Measurements from ENCODE around the gene TMTC1.

Gene TMTC1

GRCh38 chr12:29578070-29578469 lies 205.7 kb downstream of the TMTC1 start:
- no peak for DNase-seq (ENCODE audit: extremely low read depth, low read depth)
- TF ChIP-seq CTCF (IDR thresholded peaks at IDR 0.05; ENCODE audit: low read depth, low read length, missing control alignments) = no peak
- H3K4me3 ChIP-seq (replicated peaks; ENCODE audit: low read depth, low read length) = no peak overlapping the region

- H3K4me3 ChIP-seq (replicated peaks; ENCODE audit: low read depth, low read length) = no peak overlapping the region
- no peak for DNase-seq (ENCODE audit: extremely low read depth, low read depth)
- TF ChIP-seq CTCF (IDR thresholded peaks at IDR 0.05; ENCODE audit: low read depth, low read length, missing control alignments) = no peak
Measured at GRCh38 chr12:29574500-29574899, 209.2 kb downstream of the TMTC1 start.

GRCh38 chr12:29572938-29573337 lies 210.8 kb downstream of the TMTC1 start:
- DNase-seq (ENCODE audit: extremely low read depth, low read depth) = no peak
- H3K4me3 ChIP-seq (replicated peaks; ENCODE audit: low read depth, low read length) = no peak overlapping the region
- TF ChIP-seq CTCF (IDR thresholded peaks at IDR 0.05; ENCODE audit: low read depth, low read length, missing control alignments) = no peak

GRCh38 chr12:29572464-29572863 lies 211.3 kb downstream of the TMTC1 start:
- no peak for DNase-seq (ENCODE audit: extremely low read depth, low read depth)
- no peak overlapping the region for H3K4me3 ChIP-seq (replicated peaks; ENCODE audit: low read depth, low read length)
- no peak for TF ChIP-seq CTCF (IDR thresholded peaks at IDR 0.05; ENCODE audit: low read depth, low read length, missing control alignments)

- no peak for TF ChIP-seq CTCF (IDR thresholded peaks at IDR 0.05; ENCODE audit: low read depth, low read length, missing control alignments)
- DNase-seq (ENCODE audit: extremely low read depth, low read depth) = no peak
- H3K4me3 ChIP-seq (replicated peaks; ENCODE audit: low read depth, low read length) = no peak overlapping the region
Measured at GRCh38 chr12:29569132-29569757, 214.5 kb downstream of the TMTC1 start.

- no peak overlapping the region for H3K4me3 ChIP-seq (replicated peaks; ENCODE audit: low read depth, low read length)
- DNase-seq (ENCODE audit: extremely low read depth, low read depth) = no peak
- TF ChIP-seq CTCF (IDR thresholded peaks at IDR 0.05; ENCODE audit: low read depth, low read length, missing control alignments) = no peak
Measured at GRCh38 chr12:29566441-29566840, 217.3 kb downstream of the TMTC1 start.

- DNase-seq (ENCODE audit: extremely low read depth, low read depth) = no peak
- no peak for TF ChIP-seq CTCF (IDR thresholded peaks at IDR 0.05; ENCODE audit: low read depth, low read length, missing control alignments)
Measured at GRCh38 chr12:29565727-29566126, 218.0 kb downstream of the TMTC1 start.

More at GRCh38 chr12:29565727-29566126, 218.0 kb downstream of the TMTC1 start:
- H3K4me3 ChIP-seq (replicated peaks; ENCODE audit: low read depth, low read length) = no peak overlapping the region

All from HFF-Myc (cell line).